Spleen (tissue), 7 donors: ENCODE results near the gene PPP1R37.

Experiments
- POLR2A ChIP-seq, 3 donors: fragments of 450-650 bp; IDR thresholded peaks; one replicate each; pipeline ENCODE4 v1.5.1; 2017; ENCODE audit warnings: antibody characterized with exemption in 3 of 3, mild to moderate bottlenecking in 1 of 3
- TF ChIP-seq, protein P1 (sequence below), 11 experiments: fragments of 200-600 bp in 7 of 11; fragments of 450-650 bp in 4 of 11; sonication (generic) in 4 of 11; IDR thresholded peaks in 8 of 11; conservative IDR thresholded peaks in 3 of 11; 1 replicate in 7 of 11; 2 replicates in 4 of 11; pipeline versions ENCODE4 v1.4.0 to v1.8.0; 2016 to 2021; ENCODE audit warnings: antibody characterized with exemption in 11 of 11, inconsistent platforms in 4 of 11, mild to moderate bottlenecking in 1 of 11
- donor health status: DM: no; HTN: no; CAD: no; lungs with moderate emphysema.
- donor health status: DM: no; HTN: no; CAD: no.
- donor health status: DM: no; HTN: no; CAD: no.

DNA sequence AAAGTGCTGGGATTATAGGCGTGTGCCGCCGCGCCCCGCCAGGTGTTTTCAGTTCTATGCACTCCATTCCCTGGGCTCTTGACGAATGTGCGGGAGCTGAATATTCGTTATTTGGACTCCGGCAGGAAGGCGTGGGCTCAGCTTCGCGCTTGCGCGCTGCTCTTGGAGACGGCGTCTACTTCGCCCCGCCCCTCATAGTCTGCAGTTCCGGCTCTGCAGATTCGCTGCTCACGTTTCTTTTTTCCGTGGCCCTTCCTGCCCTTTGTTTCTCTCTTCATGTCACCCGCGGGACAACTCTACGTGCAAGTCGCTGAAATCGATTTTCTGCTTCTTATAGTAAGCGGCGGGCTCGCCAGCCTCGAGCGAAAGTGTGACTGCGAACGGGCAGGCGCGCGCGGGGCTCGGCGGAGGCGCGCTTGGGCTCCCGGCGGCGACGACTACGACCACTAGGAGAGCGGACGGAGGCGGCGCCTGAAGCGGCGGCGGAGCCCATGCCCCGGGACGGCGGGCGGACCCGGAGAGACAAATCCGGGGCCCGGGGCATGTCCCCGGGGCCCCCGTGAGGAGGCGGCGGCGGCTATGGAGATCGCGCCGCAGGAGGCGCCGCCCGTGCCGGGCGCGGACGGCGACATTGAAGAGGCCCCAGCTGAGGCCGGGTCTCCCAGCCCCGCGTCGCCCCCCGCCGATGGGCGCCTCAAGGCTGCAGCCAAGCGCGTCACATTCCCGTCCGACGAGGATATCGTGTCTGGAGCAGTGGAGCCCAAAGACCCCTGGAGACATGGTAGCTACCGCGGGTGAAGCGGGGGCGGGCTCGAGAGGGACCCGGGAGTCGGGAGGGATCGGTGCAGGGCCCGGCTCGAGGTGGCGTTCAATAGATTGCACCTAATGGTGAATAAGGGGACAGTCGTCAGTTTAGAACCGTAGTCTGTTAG lies at the start of gene PPP1R37:
- TF ChIP-seq, protein P1, sequence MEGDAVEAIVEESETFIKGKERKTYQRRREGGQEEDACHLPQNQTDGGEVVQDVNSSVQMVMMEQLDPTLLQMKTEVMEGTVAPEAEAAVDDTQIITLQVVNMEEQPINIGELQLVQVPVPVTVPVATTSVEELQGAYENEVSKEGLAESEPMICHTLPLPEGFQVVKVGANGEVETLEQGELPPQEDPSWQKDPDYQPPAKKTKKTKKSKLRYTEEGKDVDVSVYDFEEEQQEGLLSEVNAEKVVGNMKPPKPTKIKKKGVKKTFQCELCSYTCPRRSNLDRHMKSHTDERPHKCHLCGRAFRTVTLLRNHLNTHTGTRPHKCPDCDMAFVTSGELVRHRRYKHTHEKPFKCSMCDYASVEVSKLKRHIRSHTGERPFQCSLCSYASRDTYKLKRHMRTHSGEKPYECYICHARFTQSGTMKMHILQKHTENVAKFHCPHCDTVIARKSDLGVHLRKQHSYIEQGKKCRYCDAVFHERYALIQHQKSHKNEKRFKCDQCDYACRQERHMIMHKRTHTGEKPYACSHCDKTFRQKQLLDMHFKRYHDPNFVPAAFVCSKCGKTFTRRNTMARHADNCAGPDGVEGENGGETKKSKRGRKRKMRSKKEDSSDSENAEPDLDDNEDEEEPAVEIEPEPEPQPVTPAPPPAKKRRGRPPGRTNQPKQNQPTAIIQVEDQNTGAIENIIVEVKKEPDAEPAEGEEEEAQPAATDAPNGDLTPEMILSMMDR (IDR thresholded peaks at IDR 0.05 in 8 of 11, conservative IDR thresholded peaks at IDR 0.05 in 3 of 11): peak in 9 of 11 experiments; percentile 34 to 68 (median 49)
- TF ChIP-seq POLR2A (IDR thresholded peaks at IDR 0.05): peak in 1 of 3 donors; percentile 66
